Subcutaneous adipose tissue (tissue), 4 donors: ENCODE measurements around the gene SLC22A24. TPM values are rescaled to one million over a fixed set of nuclear protein-coding genes. Genes with fewer than 3 reads are reported as not detected.

Source experiments
- CTCF ChIP-seq: fragments of 450-650 bp; IDR thresholded peaks from one replicate; pipeline ENCODE4 v1.5.1; 2016; ENCODE audit warnings: low read depth, mild to moderate bottlenecking, control low read depth, antibody characterized with exemption, moderate library complexity
- total RNA-seq, 4 donors: library from RNA; depleted of rRNA; stranded (reverse); fragments of >200 nt; gene quantifications; one replicate each; pipeline ENCODE4 v1.1.0, GENCODE V29; 2016

SLC22A24 gene
- total RNA-seq, 4 donors from 2014 or later: not detected

DNA sequence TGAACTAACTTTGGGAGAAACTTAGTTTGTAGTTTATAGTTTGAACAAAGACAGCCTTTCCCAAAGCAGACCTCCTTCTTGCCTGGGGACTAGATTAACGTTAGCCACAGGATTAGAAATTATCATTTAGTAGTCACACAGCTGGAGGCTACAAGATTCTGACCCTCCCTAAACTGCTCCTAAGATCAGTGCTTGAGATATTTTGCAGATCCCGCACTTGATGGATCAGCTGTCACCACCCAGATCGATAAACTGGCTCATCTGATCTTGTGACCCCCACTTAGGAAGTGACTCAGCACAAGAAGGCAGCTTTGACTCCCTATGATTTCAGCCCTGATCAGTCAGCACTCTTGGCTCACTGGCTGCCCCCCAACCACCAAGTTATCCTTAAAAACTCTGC lies 1.6 kb downstream of the SLC22A24 start:
- no peak for TF ChIP-seq CTCF

DNA sequence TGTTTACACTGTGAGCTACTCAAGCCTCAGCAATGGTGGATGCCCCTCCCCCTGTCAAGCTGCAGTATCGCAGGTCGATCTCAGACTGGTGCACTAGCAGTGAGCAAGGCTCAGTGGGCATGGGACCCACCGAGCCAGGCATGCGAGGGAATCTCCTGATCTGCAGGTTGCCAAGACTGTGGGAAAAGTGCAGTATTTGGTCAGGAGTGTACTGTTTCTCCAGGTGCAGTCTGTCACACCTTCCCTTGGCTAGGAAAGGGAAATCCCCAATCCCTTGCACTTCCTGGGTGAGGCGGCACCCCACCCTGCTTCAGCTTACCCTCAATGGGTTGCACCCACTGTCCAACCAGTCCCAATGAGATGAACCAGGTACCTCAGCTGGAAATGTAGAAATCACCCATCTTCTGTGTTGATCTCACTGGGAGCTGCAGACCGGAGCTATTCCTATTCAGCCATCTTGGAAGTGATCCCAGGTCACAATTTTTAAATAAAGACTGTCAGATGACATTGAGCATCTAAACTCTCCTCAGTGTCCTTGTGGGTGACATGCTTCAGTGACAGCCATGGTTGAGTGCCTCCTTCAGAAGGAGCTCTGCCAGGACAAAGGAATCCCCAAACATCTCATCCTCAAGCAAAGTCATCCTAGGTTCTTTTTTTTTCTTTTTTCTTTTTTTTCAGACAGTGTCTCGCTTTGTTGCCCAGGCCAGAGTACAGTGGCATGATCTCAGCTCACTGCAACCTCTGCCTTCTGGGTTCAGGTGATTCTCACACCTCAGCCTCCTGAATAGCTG lies 10.8 kb downstream of the SLC22A24 start:
- TF ChIP-seq CTCF: no peak

- no peak for TF ChIP-seq CTCF
Measured at GRCh38 chr11:63099555-63099954, 44.5 kb downstream of the SLC22A24 start.

DNA sequence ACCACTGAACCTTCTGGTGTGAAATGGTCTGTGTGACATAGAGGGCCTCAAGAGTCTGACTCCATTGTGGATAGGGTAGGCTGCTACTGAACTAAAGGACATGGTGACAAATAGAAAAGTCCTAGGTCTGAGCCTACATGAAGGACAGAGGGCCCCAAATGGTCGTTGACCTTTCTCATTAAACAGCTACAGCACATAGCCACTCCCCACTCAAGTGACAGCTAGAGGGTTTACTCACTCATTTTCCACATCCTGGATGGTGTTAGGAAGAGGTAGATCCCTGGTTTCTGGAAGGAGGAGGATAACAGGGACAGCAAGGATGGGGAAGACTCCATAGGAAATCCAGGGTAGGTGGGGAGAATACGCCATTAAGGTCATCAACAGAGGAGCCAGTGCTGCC lies 63.3 kb downstream of the SLC22A24 start:
- TF ChIP-seq CTCF: no peak

- TF ChIP-seq CTCF: no peak
Measured at GRCh38 chr11:63042596-63042995, 101.4 kb downstream of the SLC22A24 start.

DNA sequence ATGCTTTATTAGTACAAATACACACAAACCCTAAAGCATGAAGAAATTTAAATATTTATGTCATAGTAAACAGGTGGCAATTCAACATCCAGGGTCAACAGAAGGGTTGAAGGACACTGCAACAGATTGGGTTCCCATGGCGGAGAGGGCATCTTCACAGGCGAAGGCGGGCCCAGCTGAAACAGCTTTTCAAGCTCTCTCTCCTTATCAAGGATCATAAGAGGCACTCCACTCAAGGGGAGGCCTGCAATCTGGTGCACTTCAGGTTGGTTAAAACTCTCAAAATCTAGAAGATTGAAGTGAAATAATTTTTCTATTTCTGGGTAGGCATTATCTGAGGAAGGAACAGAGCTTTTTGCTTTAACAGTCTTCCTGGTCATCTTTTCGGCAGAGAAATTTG lies 111.6 kb downstream of the SLC22A24 start:
- TF ChIP-seq CTCF: no peak

Other genes starting within 250 kb of the SLC22A24 start
- gene CHRM1, start 222.9 kb downstream of the SLC22A24 start, total RNA-seq: not detected
- not detected for gene SLC22A6, start 159.3 kb downstream of the SLC22A24 start, total RNA-seq
- not detected for gene SLC22A8, start 128.4 kb downstream of the SLC22A24 start, total RNA-seq
- gene SLC22A25, start 99.4 kb upstream of the SLC22A24 start, total RNA-seq: under 1 TPM in 2 of 4 donors, not detected in 2; 0.19 to 0.22 TPM
- gene SLC22A9, start 225.6 kb upstream of the SLC22A24 start, total RNA-seq: not detected